ENCODE measurements around the gene HLA-DRB1. TPM values are rescaled to one million over a fixed set of nuclear protein-coding genes. Genes with fewer than 3 reads are reported as not detected.

HLA-DRB1 gene
- total RNA-seq, 1 experiment from 2014 or later: not detected

- no peaks in the 10 kb centered on the region for H3K9me3 ChIP-seq
- peaks cover 6% of the 10 kb centered on the region for H3K27me3 Mint-ChIP-seq (ENCODE audit: insufficient read depth, unreplicated experiment)
- ChIA-PET POLR2A (no interaction called here), CTCF (no interaction called here)
- H3K4me3 ChIP-seq (ENCODE audit: low read depth, low read length): no peak overlapping the region
- no peaks in the 10 kb centered on the region for H3K4me1 Mint-ChIP-seq (ENCODE audit: low read depth, unreplicated experiment)
- no peak overlapping the region for H3K27ac Mint-ChIP-seq (ENCODE audit: unreplicated experiment)
- no TSS peak for BruUV-seq (replicated peaks)
- H3K9me3 Mint-ChIP-seq (ENCODE audit: unreplicated experiment): no peaks in the 10 kb centered on the region
- H3K36me3 Mint-ChIP-seq (ENCODE audit: insufficient read depth, unreplicated experiment): no peaks in the 10 kb centered on the region
- H3K4me1 ChIP-seq: no peaks in the 10 kb centered on the region
- no peak for DNase-seq
- intact Hi-C loops (cut with micrococcal nuclease; ENCODE audit: unreplicated experiment): no loop called here
- no peaks in the 10 kb centered on the region for H3K36me3 ChIP-seq (ENCODE audit: control insufficient read depth, insufficient read depth, low read length)
- no peaks in the 10 kb centered on the region for H3K27me3 ChIP-seq (replicated peaks; ENCODE audit: control insufficient read depth, insufficient read depth, low read length)
- no peak for TF ChIP-seq CTCF (IDR thresholded peaks at IDR 0.05; ENCODE audit: insufficient read depth in 1 of 2, low read depth in 1 of 2, low read length in 1 of 2, severe bottlenecking in 1 of 2, unreplicated experiment in 1 of 2)
- no peak overlapping the region for H3K4me3 Mint-ChIP-seq (ENCODE audit: unreplicated experiment)
Observed at GRCh38 chr6:32559747-32560146, 29.9 kb downstream of the HLA-DRB1 start.

GRCh38 chr6:32558426-32559057, 31.1 kb downstream of the HLA-DRB1 start:
- no peak for DNase-seq
- intact Hi-C loops (cut with micrococcal nuclease; ENCODE audit: unreplicated experiment): no loop called here
- H3K27me3 ChIP-seq (replicated peaks; ENCODE audit: control insufficient read depth, insufficient read depth, low read length): no peaks in the 10 kb centered on the region
- Mint-ChIP-seq H3K4me3 (ENCODE audit: unreplicated experiment) (no peak overlapping the region), H3K27me3 (ENCODE audit: insufficient read depth, unreplicated experiment) (peaks cover 6% of the 10 kb centered on the region), H3K4me1 (ENCODE audit: low read depth, unreplicated experiment) (no peaks in the 10 kb centered on the region), H3K9me3 (ENCODE audit: unreplicated experiment) (no peaks in the 10 kb centered on the region), H3K36me3 (ENCODE audit: insufficient read depth, unreplicated experiment) (no peaks in the 10 kb centered on the region), H3K27ac (ENCODE audit: unreplicated experiment) (no peak overlapping the region)
- no TSS peak for BruUV-seq (replicated peaks)
- no peak for TF ChIP-seq CTCF (IDR thresholded peaks at IDR 0.05; ENCODE audit: insufficient read depth in 1 of 2, low read depth in 1 of 2, low read length in 1 of 2, severe bottlenecking in 1 of 2, unreplicated experiment in 1 of 2)
- H3K4me3 ChIP-seq (ENCODE audit: low read depth, low read length): no peak overlapping the region
- H3K4me1 ChIP-seq: no peaks in the 10 kb centered on the region
- H3K36me3 ChIP-seq (ENCODE audit: control insufficient read depth, insufficient read depth, low read length): no peaks in the 10 kb centered on the region
- H3K9me3 ChIP-seq: no peaks in the 10 kb centered on the region
- POLR2A ChIA-PET: interaction anchor here (0.6 kb wide), 1 partner anchor 36 kb away, joined by 3 read pairs; no protein-coding TSS in a partner anchor
- CTCF ChIA-PET: interaction anchor here (0.6 kb wide), 1 partner anchor 313 kb away, joined by 3 read pairs; no protein-coding TSS in a partner anchor

DNA sequence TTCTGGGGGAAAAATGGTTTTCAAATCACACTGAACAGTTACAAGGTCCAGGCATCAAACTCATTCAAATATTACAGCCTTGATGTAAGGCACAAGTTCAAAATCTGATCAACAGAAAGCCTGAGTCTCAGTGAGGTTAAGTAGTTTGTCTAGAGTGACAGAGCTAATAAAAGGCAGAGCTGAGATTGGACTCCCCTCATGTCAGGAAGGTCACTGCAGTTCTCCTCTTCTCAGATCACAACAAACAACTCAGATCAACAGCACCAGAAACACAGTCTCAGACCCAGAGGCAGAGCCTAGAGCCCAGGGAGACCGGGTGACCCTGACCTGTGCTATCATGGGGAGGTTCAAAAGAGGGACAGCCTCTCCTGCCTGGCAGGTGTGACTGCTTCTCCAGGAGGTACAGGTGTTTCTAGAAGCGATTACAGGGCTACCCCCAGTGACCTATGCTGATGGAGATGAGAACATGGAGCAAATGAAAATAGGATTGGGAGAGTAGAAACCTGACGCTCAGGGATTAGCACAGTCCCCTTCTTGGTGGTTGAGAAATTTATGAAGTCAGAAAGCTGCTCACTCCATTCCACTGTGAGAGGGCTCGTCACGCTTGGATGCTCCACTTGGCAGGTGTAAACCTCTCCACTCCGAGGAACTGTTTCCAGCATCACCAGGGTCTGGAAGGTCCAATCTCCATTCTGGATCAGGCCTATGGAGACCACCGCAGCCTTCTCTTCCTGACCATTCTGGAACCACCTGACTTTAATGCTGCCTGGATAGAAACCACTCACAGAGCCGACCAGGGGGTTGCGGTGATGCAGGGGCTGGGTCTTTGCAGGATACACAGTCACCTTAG, 35.3 kb downstream of the HLA-DRB1 start:
- no TSS peak for BruUV-seq (replicated peaks)
- Mint-ChIP-seq H3K9me3 (ENCODE audit: unreplicated experiment) (no peaks in the 10 kb centered on the region), H3K4me1 (ENCODE audit: low read depth, unreplicated experiment) (no peaks in the 10 kb centered on the region), H3K27me3 (ENCODE audit: insufficient read depth, unreplicated experiment) (peaks cover 19% of the 10 kb centered on the region), H3K36me3 (ENCODE audit: insufficient read depth, unreplicated experiment) (no peaks in the 10 kb centered on the region), H3K4me3 (ENCODE audit: unreplicated experiment) (no peak overlapping the region), H3K27ac (ENCODE audit: unreplicated experiment) (no peak overlapping the region)
- POLR2A ChIA-PET: no interaction called here
- TF ChIP-seq CTCF (IDR thresholded peaks at IDR 0.05; ENCODE audit: insufficient read depth in 1 of 2, low read depth in 1 of 2, low read length in 1 of 2, severe bottlenecking in 1 of 2, unreplicated experiment in 1 of 2): no peak
- Histone ChIP-seq H3K36me3 (ENCODE audit: control insufficient read depth, insufficient read depth, low read length) (no peaks in the 10 kb centered on the region), H3K4me1 (no peaks in the 10 kb centered on the region), H3K9me3 (no peaks in the 10 kb centered on the region), H3K4me3 (ENCODE audit: low read depth, low read length) (no peak overlapping the region), H3K27me3 (replicated peaks; ENCODE audit: control insufficient read depth, insufficient read depth, low read length) (no peaks in the 10 kb centered on the region)
- CTCF ChIA-PET: no interaction called here
- intact Hi-C loops (cut with micrococcal nuclease; ENCODE audit: unreplicated experiment): no loop called here
- DNase-seq: no peak

All from Caco-2 (cell line).